HEK293T (cell line): ENCODE data around the gene SCUBE3.

ENCODE experiments used
- CTCF ChIA-PET: fragments of 350-600 bp; formaldehyde crosslinking; extraction: SDS; loops from one replicate; lab custom pipeline; 2021; ENCODE audit warnings: antibody characterized with exemption, inconsistent platforms; lab: Yijun Ruan, JAX
- POLR2A ChIA-PET: fragments of 350-600 bp; formaldehyde crosslinking; extraction: SDS; loops from one replicate; lab custom pipeline; 2020; ENCODE audit warnings: antibody characterized with exemption, inconsistent platforms; lab: Yijun Ruan, JAX
- DNase-seq: peaks from one replicate; pipeline ENCODE4 v3.0.0; 2012; ENCODE audit warnings: mixed read lengths; ENCODE audit errors: extremely low spot score
- ARNT ChIP-seq: fragments of 450-650 bp; IDR thresholded peaks from 2 replicates; pipeline ENCODE4 v1.6.1; 2017; ENCODE audit warnings: mild to moderate bottlenecking
- BHLHE40 ChIP-seq: fragments of 450-650 bp; IDR thresholded peaks from 2 replicates; pipeline ENCODE4 v1.6.1; 2016; ENCODE audit warnings: mild to moderate bottlenecking, moderate library complexity, borderline replicate concordance
- CTBP1 ChIP-seq: fragments of 450-650 bp; IDR thresholded peaks from 2 replicates; pipeline ENCODE4 v1.6.1; 2016; ENCODE audit warnings: borderline replicate concordance
- ELF4 ChIP-seq: fragments of 450-650 bp; IDR thresholded peaks from 2 replicates; pipeline ENCODE4 v1.6.1; 2017; ENCODE audit warnings: antibody characterized with exemption
- FOXA1 ChIP-seq: fragments of 450-650 bp; IDR thresholded peaks from 2 replicates; pipeline ENCODE4 v1.6.1; 2016; ENCODE audit warnings: mild to moderate bottlenecking
- FOXK2 ChIP-seq: fragments of 450-650 bp; IDR thresholded peaks from 2 replicates; pipeline ENCODE4 v1.6.1; 2016; ENCODE audit warnings: mild to moderate bottlenecking
- FOXM1 ChIP-seq: fragments of 450-650 bp; IDR thresholded peaks from 2 replicates; pipeline ENCODE4 v1.6.1; 2017; ENCODE audit warnings: mild to moderate bottlenecking, borderline replicate concordance
- HDGF ChIP-seq: fragments of 450-650 bp; IDR thresholded peaks from 2 replicates; pipeline ENCODE4 v1.6.1; 2017; ENCODE audit warnings: antibody characterized with exemption, borderline replicate concordance
- L3MBTL2 ChIP-seq: fragments of 450-650 bp; conservative IDR thresholded peaks from 2 replicates; pipeline ENCODE4 v1.6.1; 2016; ENCODE audit warnings: mild to moderate bottlenecking
- LEF1 ChIP-seq: fragments of 450-650 bp; IDR thresholded peaks from 2 replicates; pipeline ENCODE4 v1.6.1; 2017; ENCODE audit warnings: mild to moderate bottlenecking, borderline replicate concordance
- NFRKB ChIP-seq: fragments of 450-650 bp; IDR thresholded peaks from 2 replicates; pipeline ENCODE4 v1.6.1; 2016; ENCODE audit warnings: mild to moderate bottlenecking, moderate library complexity
- SP1 ChIP-seq: fragments of 450-650 bp; IDR thresholded peaks from 2 replicates; pipeline ENCODE4 v1.6.1; 2017
- SUZ12 ChIP-seq: fragments of 450-650 bp; IDR thresholded peaks from 2 replicates; pipeline ENCODE4 v1.6.1; 2016; ENCODE audit warnings: mild to moderate bottlenecking
- TARDBP ChIP-seq: fragments of 450-650 bp; IDR thresholded peaks from 2 replicates; pipeline ENCODE4 v1.6.1; 2016
- ZNF384 ChIP-seq: fragments of 450-650 bp; IDR thresholded peaks from 2 replicates; pipeline ENCODE4 v1.6.1; 2016
- TF ChIP-seq, protein P1 (sequence below): fragments of 450-650 bp; IDR thresholded peaks from 2 replicates; pipeline ENCODE4 v1.6.1; 2016

The SCUBE3 gene

DNA sequence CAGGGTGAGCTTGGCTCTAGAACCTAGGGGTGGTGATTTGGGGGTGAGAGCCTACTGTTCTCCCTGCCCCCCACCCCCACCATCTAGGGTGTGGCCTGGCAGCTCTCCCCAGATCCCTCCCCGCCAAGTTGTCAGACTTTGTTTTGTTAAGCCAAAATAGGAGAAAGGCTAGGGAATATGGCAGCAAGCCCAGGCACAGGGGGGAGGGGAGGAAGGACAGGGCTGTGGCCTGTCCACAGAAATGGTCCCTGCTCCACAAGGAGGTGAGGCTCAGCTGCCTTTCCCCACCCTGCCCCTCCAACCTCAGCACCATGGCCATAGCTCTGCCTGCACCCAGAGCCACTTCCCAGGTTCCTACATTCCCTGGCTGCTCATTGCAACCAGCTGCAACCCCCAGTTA, 17.2 kb downstream of the SCUBE3 start:
- no peak for DNase-seq
- TF ChIP-seq HDGF (no peak), FOXM1 (no peak), FOXK2 (no peak), ZNF384 (no peak), NFRKB (no peak), TARDBP (no peak), BHLHE40 (no peak), SP1 (no peak), ARNT (no peak), L3MBTL2 (no peak), LEF1 (no peak), FOXA1 (no peak), SUZ12 (no peak), CTBP1 (no peak), ELF4 (no peak)
- TF ChIP-seq, protein P1, sequence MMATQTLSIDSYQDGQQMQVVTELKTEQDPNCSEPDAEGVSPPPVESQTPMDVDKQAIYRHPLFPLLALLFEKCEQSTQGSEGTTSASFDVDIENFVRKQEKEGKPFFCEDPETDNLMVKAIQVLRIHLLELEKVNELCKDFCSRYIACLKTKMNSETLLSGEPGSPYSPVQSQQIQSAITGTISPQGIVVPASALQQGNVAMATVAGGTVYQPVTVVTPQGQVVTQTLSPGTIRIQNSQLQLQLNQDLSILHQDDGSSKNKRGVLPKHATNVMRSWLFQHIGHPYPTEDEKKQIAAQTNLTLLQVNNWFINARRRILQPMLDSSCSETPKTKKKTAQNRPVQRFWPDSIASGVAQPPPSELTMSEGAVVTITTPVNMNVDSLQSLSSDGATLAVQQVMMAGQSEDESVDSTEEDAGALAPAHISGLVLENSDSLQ, result no peak
- CTCF ChIA-PET, result interaction anchor here (0.6 to 2.6 kb wide), 4 partner anchors 10 to 28 kb away, joined by 3 to 14 read pairs (median 3); no protein-coding TSS in a partner anchor

DNA sequence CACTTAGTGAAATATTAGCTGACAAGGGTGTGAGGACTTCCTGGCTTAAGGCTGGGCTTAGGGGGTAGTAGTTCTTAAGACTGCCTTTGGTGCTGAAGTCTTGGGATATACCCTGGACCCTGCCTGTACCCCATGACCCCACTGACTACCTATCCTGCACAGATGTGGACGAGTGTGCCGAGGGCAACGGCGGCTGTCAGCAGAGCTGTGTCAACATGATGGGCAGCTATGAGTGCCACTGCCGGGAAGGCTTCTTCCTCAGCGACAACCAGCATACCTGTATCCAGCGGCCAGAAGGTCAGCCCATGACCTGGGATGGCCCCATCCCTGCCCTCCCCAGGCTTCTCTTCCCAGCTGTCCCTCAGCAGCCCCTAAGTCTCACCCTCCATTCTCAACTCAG, 17.8 kb downstream of the SCUBE3 start:
- TF ChIP-seq NFRKB, result no peak
- no peak for TF ChIP-seq ELF4
- TF ChIP-seq BHLHE40, result no peak
- TF ChIP-seq SP1, result no peak
- TF ChIP-seq SUZ12, result no peak
- no peak for TF ChIP-seq LEF1
- no peak for TF ChIP-seq TARDBP
- TF ChIP-seq ARNT, result no peak
- no peak for TF ChIP-seq FOXM1
- TF ChIP-seq, protein P1, result no peak
- no peak for TF ChIP-seq CTBP1
- TF ChIP-seq L3MBTL2, result no peak
- TF ChIP-seq HDGF, result no peak
- TF ChIP-seq ZNF384, result no peak
- TF ChIP-seq FOXK2, result no peak
- CTCF ChIA-PET, result interaction anchor here (1.2 to 2.6 kb wide), 3 partner anchors 9 to 26 kb away, joined by 3 to 14 read pairs (median 6); no protein-coding TSS in a partner anchor
- POLR2A ChIA-PET, result no interaction called here
- DNase-seq, result no peak

More for the DNA sequence above, 17.2 kb downstream of the SCUBE3 start:
- POLR2A ChIA-PET, result interaction anchor here (1.1 kb wide), 1 partner anchor 17 kb away, joined by 3 read pairs; the partner anchor contains the start of gene SCUBE3

DNA sequence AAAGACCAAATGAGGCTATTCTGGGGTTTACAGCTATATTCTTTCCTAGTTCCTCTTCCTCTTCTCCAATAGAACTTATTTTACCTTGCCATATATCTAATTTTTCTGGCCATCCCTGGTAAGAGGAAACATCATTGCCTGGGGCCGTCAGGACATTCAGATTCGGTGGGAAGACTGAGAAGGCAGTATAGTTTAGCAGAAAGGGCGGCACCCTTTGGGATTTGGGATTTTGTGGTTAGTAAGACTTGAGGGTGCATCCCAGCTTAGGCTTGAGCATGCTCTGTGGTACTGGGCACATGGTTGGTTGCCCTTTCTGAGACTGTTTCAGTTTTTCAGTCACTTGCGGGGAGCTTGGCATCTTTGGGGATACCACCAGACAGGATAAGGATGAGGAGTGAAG, 21.1 kb downstream of the SCUBE3 start:
- no peak for DNase-seq
- POLR2A ChIA-PET, result no interaction called here
- CTCF ChIA-PET, result no interaction called here
- no peak for TF ChIP-seq ZNF384
- TF ChIP-seq CTBP1, result no peak
- no peak for TF ChIP-seq NFRKB
- TF ChIP-seq ARNT, result no peak
- TF ChIP-seq SP1, result no peak
- no peak for TF ChIP-seq FOXA1
- no peak for TF ChIP-seq LEF1
- no peak for TF ChIP-seq BHLHE40
- no peak for TF ChIP-seq FOXK2
- no peak for TF ChIP-seq HDGF
- no peak for TF ChIP-seq ELF4
- no peak for TF ChIP-seq SUZ12
- TF ChIP-seq FOXM1, result no peak
- no peak for TF ChIP-seq L3MBTL2

DNA sequence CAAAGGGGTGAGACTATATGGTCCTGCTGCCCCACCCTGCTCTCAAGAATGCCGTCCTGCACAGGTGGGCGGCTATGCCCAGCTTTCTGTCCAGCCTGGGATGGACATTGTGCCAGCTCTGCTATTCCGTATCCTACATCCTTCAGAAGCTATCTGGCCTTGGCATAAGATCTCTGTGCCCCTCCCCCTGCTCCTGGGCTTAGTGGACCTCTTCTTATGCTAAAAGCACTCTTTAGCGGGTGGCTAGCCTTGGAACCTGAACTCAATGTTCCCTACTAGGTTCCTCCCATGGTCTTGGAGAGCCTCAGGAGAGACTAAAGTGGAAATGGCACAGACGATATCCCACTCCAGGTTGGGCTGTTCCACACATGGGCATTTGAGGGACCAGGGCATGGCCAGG, 22.5 kb downstream of the SCUBE3 start:
- TF ChIP-seq TARDBP, result no peak
- no peak for TF ChIP-seq ARNT
- TF ChIP-seq L3MBTL2, result no peak
- no peak for TF ChIP-seq SUZ12
- no peak for TF ChIP-seq NFRKB
- no peak for TF ChIP-seq SP1
- no peak for TF ChIP-seq LEF1
- no peak for TF ChIP-seq FOXK2
- TF ChIP-seq, protein P1, result no peak
- no peak for TF ChIP-seq HDGF
- TF ChIP-seq FOXA1, result no peak
- TF ChIP-seq ZNF384, result no peak
- no peak for DNase-seq
- ChIA-PET POLR2A (no interaction called here), CTCF (interaction anchor here (1.0 kb wide), 1 partner anchor 10 kb away, joined by 3 read pairs; no protein-coding TSS in a partner anchor)

DNA sequence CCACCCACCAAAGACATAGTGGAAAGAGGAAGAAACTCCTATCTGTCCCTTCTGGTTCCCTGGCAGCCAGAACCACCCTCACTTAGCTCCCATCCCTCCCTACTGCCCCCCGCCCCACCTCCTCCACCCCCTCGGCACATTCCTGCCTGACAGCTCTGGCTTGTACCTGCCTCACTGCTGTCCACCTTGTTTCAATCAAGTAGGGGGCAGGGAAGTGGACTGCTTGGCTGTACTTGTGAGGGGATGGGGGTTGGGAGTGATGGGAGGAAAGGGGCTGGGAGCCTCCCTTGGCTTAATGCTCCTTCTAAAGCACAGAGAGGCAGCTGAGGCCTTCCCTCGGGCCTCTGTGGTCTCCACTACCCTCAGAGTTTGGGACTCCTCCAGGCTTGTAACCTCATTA, 23.7 kb downstream of the SCUBE3 start:
- ChIA-PET POLR2A (no interaction called here), CTCF (interaction anchor here (1.0 kb wide), 1 partner anchor 12 kb away, joined by 3 read pairs; no protein-coding TSS in a partner anchor)
- DNase-seq, result no peak
- TF ChIP-seq FOXA1, result no peak
- no peak for TF ChIP-seq ARNT
- TF ChIP-seq FOXM1, result no peak
- TF ChIP-seq LEF1, result no peak
- no peak for TF ChIP-seq SUZ12

DNA sequence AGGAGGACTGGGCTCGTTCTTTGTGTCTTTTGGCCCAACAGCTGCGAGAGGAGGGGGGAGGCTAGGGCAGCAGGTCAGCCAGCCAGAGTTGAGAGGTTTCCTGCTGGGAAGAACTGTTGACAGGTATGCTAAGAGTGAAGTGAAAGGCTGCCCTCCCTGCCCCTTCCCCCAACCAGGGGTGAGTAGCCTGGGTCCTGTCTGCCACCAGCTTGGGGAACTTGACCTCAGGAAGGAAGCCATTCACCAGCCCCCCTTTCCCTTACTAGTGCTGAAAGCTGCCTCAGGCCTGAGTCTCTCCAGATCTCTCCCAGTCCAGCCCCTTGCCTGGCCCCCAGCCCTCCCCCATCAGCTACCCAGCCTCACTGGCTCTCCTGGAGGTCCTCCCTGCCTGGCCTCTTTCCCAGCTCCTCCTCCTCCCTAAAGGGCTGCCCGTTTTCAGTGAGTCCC, 25.1 kb downstream of the SCUBE3 start:
- DNase-seq, result no peak
- ChIA-PET CTCF (no interaction called here), POLR2A (no interaction called here)
- TF ChIP-seq, protein P1, result no peak
- no peak for TF ChIP-seq ELF4
- no peak for TF ChIP-seq L3MBTL2
- no peak for TF ChIP-seq ARNT
- TF ChIP-seq FOXM1, result no peak
- no peak for TF ChIP-seq NFRKB
- no peak for TF ChIP-seq BHLHE40
- no peak for TF ChIP-seq LEF1
- TF ChIP-seq HDGF, result no peak
- no peak for TF ChIP-seq CTBP1
- TF ChIP-seq SUZ12, result no peak
- TF ChIP-seq TARDBP, result no peak
- no peak for TF ChIP-seq FOXA1
- no peak for TF ChIP-seq ZNF384
- no peak for TF ChIP-seq FOXK2
- no peak for TF ChIP-seq SP1
